MM.1S (cell line): Measurements from ENCODE around the gene PDXDC1.
"Not testable (repeated sequence)": the region's sequence is repeated elsewhere in the genome, so short reads cannot be mapped to it uniquely, and the experiment has no call there.

ENCODE experiments used
- CTCF ChIP-seq: fragments of 300-600 bp; sonication (generic); IDR thresholded peaks from 2 replicates; pipeline ENCODE4 v1.5.1; 2016; ENCODE audit warnings: antibody characterized with exemption, low read length, mixed read lengths
- EZH2 ChIP-seq: fragments of 300-600 bp; sonication (generic); optimal IDR thresholded peaks from 2 replicates; pipeline ENCODE3; 2017; ENCODE audit warnings: low read depth, mild to moderate bottlenecking, antibody characterized with exemption, low read length, mixed read lengths

GRCh38 chr16:15066690-15067089 is 91.9 kb downstream of the PDXDC1 start:
- not testable (repeated sequence) for TF ChIP-seq CTCF, EZH2
